Activated effector memory CD4-positive, alpha-beta T cell treated with anti-CD3 and anti-CD28 coated beads, Interleukin-2, amount 50 U/mL, for 16 hours (primary cell): ENCODE data around the gene AGXT2.
"Not testable (repeated sequence)": the region's sequence is repeated elsewhere in the genome, so short reads cannot be mapped to it uniquely, and the experiment has no call there.

Experiments used
- DNase-seq: peaks from one replicate; pipeline ENCODE4 v3.0.0-alpha.2; 2020

AGXT2 gene

DNA sequence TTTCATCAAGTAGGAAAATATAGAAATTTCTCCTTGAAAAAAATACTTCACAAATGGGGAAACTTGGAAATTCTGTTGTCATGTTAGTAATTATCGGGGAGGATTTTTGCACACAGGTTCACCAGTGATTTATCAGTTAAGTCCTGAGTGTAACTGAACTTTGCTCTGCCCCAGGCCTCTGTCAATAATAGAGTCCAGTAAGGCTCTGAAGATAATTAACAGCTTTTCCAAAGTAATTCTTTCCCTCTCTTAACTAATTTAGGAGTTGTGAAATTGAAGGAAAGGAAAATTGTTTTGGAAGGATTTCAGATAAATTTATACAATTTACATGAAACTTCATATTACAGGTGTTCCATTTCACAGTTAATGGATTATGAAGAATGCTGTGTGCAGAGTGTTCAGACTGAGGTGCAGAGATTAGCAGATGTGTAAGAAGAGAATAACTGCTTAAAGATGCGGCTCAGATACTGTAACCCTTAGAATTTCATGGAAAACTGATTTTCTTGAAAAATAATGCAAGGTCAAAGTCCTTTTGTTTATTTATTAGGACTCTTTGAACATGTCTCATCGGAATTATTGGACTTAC, 2.9 kb upstream of the AGXT2 start:
- no peak for DNase-seq

DNA sequence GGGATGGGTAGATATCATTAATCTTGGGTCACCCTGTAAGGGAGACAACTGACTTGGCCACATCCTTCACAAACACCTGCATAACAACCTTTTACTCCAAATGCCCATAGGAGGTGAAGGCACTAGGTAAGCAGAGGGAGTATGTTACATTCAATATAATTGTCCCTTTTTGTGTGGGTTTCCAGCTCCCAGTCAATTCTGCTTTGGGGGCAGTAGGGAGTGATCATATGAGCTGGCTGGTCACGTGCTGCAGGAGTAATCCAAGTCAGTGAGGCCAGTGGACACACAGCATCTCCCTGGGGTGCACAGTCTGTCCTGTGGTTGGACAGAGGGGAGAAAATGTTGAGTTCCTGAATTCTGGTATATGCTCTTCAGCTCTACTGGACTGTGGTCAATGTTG, 1.2 kb upstream of the AGXT2 start:
- no peak for DNase-seq

- no peak for DNase-seq
These were observed 975 bp downstream of the AGXT2 start for GRCh38 chr5:35046774-35047173.

DNA sequence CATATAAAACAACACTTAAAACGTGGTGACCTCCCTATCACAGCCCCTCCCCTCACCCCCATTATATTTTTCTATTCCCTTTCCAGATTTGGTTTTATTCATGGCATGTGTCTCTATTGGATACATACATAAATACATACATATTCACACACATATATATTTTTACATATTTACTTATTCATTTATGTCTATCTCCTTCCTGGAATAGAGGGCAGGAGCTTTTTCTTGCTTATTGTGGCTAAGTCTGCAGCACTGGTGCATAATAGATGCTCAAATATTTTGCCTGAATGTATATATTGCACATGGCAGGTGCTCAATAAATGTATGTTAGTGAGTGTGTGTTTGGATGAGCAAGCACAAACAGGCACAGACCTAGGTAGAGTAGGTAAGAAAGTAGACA, 2.5 kb downstream of the AGXT2 start:
- DNase-seq: no peak

GRCh38 chr5:35044649-35045048, 3.1 kb downstream of the AGXT2 start:
- no peak for DNase-seq

DNA sequence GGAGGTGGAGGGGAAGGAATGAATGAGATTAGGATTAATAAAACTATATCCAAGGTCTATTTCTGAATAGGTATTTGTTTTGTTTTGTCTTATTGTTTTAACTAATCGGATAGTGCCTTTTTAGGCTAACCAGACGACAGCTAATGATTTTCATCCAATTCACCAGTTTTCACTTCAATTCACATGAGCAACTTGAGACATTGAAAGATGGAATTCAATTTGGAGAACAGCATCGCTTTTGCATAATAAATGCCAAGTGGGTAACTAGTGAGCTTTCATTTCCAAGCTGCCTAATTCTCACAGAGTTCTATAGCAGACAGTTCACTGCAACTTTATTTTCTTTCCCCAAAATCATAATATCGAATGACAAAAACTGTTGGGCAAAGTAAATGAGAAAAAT, 5.0 kb downstream of the AGXT2 start:
- DNase-seq: no peak

DNA sequence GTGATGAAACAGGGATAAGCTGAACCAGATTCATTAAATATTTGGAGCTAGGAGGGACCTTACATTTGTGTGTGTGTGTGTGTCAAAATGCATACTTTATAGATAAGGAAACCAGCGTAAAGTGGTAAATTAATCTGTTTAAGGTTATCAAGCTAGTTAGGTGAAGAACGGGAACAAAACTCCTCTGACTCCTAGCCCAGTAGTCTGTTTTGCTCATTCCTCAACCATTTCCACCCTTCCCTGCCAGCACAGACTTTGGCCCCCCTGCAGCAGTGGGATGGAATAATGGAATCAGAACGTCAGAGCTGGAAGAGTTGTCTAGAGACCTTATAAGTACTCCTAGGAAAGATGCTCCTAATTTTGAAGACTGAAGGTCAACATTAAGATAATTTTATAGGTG, 6.5 kb downstream of the AGXT2 start:
- no peak for DNase-seq

GRCh38 chr5:35038891-35039290, 8.9 kb downstream of the AGXT2 start:
- no peak for DNase-seq

- no peak for DNase-seq
These were observed 11.2 kb downstream of the AGXT2 start for GRCh38 chr5:35036536-35036935.

DNA sequence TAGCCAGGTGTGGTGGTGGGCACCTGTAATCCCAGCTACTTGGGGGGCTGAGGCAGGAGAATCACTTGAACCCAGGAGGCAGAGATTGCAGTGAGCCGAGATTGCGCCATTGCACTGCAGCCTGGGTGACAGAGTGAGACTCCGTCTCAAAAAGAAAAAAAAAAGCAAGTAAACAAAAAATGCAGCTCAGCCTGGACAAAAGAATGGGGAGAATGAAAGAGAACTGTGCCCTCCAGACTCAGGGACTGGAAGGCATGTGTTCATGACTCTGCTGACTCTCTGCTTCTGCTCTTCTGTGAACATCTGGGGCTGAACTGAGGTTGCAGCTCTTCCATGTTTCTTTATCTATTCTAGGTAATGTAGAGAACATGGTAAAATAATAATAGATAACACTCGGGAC, 11.8 kb downstream of the AGXT2 start:
- not testable (repeated sequence) for DNase-seq

GRCh38 chr5:35035271-35035670, 12.5 kb downstream of the AGXT2 start:
- no peak for DNase-seq

- DNase-seq: no peak
These were observed 15.4 kb downstream of the AGXT2 start for GRCh38 chr5:35032356-35032755.

DNA sequence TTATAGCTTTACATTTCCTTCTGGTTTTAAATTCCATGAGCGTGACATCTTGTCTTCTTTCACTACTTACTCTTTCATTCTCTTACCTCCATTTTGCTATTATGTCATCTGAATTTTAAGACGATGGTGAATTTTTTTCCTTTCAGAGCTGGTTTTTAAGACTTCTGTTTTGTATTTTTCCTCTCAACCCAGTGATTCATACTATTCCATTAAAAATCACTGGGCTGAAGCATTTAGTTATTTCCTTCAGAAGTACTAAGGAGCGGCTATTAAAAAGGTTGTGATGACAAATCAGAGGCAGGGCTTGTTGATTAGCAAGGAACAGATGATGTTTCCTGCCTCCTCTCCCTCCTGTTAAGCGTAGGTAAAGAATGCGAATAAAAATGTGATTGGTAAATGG, 16.5 kb downstream of the AGXT2 start:
- no peak for DNase-seq

DNA sequence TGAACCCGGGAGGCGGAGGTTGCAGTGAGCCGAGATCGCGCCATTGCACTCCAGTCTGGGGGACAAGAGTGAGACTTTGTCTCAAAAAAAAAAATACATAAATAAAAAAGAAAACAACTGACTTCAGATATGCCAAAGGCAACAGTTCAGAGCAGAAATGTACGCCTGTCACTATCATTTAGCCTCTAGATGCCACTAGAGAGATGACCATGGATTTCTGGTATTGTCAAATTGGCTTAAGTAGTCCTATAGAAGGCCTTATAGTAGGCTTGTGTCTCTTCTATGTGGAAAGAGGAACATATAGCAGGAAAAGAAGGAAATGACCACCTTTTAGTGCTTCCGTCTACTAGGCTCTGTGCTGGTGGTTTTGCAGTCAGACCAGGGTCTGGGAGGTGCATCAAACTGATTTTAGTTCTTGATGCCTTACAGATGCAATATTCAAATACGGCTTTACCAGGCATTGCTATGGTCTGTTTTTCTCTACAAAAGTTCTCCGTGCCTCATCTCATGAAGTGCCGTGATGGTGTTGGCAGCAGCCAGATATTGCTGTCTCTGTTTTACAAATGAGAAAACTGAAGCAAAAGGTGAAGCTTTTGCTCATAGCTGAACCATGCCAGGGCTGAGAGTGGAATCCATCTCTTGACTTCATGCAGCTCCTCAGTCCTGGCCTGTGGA, 17.2 kb downstream of the AGXT2 start:
- no peak for DNase-seq

DNA sequence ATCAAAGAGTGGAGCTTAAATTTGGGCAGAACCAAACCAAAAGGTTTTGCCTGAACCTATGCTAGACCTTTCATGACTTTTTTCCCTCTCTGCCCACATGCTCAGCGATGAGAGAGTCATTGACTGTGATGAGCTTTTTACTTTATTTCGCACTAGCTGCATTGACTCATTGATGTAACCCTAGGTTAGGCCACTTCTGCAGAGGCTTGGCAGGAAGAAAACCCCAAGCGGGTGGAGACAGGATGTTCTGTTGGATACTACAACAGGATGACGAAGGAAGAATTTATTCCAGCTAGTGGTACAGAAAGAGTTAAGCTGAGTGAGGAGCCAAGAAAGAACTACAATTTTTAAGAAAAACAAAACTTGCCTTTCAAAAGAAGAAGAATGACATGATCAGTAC, 18.4 kb downstream of the AGXT2 start:
- no peak for DNase-seq

GRCh38 chr5:35026941-35027340, 20.8 kb downstream of the AGXT2 start:
- DNase-seq: no peak

GRCh38 chr5:35026280-35026840, 21.4 kb downstream of the AGXT2 start:
- no peak for DNase-seq

DNA sequence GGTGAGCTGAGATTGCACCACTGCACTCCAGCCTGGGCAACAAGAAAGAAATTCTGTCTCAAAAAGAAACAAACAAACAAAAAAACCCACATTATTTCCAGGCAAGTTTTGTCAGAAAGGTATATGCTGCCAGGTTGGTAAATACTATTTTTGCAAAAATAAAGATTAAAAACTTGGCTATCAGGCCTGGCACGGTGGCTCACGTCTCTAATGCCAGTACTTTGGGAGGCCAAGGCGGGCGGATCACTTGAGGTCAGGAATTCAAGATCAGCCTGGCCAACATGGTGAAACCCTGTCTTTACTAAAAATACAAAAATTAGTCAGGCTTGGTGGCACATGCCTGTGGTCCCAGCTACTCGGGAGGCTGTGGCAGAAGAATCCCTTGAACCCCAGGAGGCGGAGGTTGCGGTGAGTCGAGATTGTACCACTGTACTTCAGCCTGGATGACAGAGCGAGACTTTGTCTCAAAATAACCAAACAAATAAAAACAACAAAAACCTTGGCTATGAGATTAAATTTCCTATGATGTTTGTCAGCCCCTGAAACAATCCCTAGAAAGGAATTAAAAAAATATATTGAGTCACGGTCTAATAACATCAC, 22.7 kb downstream of the AGXT2 start:
- no peak for DNase-seq

GRCh38 chr5:35023391-35024178, 24.2 kb downstream of the AGXT2 start:
- no peak for DNase-seq

DNA sequence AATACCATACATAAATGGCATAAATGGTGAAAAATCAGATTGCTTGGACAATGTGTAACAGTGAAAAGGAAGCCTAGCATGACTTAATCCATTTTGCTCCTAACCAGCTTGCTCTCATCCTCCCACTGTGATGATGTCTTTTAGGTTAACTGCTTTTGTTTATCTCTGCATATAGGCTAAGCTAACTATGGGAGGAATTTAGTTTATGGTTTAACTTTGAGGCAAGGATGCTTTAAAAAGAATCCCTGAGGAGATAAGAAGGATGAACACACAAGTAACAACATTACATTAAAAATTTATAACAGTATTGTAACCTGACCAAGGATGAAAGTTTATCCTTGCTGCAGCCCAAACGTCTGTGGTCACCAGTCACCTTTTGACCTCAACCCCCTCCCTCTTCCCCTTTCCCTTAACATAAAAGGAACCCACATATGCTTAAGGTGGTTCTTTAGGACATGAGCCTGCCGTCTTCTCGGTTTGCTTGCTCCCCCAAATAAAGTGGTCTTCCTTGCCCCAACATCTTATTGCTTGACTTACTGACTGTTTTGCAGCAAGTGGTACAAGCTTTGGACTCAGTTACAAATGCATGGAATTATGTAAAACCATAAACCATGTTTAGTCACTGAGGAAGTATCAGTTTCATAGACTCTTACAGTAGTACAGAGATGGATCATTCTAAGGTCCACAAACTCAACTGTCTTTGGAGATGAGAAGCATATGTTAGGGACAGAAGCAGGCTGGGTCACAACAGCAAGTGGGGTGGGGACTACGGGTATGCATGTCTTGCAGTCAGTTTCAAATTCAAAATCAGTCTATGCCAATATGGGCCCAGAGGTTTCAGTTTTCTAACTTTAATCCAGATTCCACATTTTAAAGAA, 31.3 kb downstream of the AGXT2 start:
- no peak for DNase-seq

GRCh38 chr5:35015063-35015462, 32.7 kb downstream of the AGXT2 start:
- DNase-seq: no peak

DNA sequence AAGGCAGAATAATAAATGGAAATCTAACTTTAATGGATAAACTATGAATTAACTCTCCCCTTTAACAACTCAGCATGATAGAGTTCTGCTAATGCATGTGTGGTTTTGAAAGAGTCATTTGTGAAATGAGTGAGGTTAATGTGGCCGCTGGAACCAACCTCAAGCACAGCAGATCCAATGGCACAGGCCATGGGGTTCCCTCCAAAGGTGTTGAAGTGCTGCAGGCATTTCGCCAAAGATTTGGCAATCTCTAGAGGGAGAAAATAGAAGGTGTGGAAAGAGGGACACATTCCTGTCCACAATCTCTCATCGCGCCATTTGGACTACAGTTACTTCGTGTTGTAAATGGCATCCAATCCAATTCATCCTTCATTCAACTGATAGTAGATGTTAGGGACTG, 35.0 kb downstream of the AGXT2 start:
- no peak for DNase-seq

- DNase-seq: no peak
These were observed 35.4 kb downstream of the AGXT2 start for GRCh38 chr5:35012365-35012764.
